CD4-positive, CD25-positive, alpha-beta regulatory T cell (primary cell): ENCODE data around the gene CDC25C. TPM values are rescaled to one million over a fixed set of nuclear protein-coding genes. Genes with fewer than 3 reads are reported as not detected.
A peak's percentile ranks its signal among the peaks of the same experiment; 100 is the strongest.

Source experiments
- ATAC-seq, 2 donors: fragments of 150-1000 bp; cut with Tn5 transposase; one replicate each; pipeline ENCODE4 v1.10.0; 2021; ENCODE audit warnings: low read depth in 2 of 2, moderate number of reproducible peaks in 2 of 2, moderate library complexity in 1 of 2
- DNase-seq, 3 donors: peaks; one replicate each; pipeline versions ENCODE4 v3.0.0 to v3.0.0-alpha.2; 2012 to 2022; ENCODE audit warnings: mixed read lengths in 1 of 3
- H3K27ac ChIP-seq: one replicate; pipeline ENCODE4 v1.7.0; 2013; ENCODE audit warnings: mild to moderate bottlenecking, low read length; ENCODE audit not compliant: insufficient read depth, poor library complexity, severe bottlenecking
- H3K27me3 ChIP-seq: one replicate; pipeline ENCODE4 v1.7.0; 2013; ENCODE audit warnings: low read length; ENCODE audit not compliant: control insufficient read depth, insufficient read depth
- H3K36me3 ChIP-seq: one replicate; pipeline ENCODE4 v1.7.0; 2013; ENCODE audit warnings: mild to moderate bottlenecking, low read length, moderate library complexity; ENCODE audit not compliant: control insufficient read depth, insufficient read depth
- H3K4me1 ChIP-seq: 2 replicates; pipeline ENCODE4 v1.7.0; 2013; ENCODE audit warnings: mild to moderate bottlenecking, low read length; ENCODE audit not compliant: insufficient read depth, control insufficient read depth, poor library complexity, severe bottlenecking
- H3K4me3 ChIP-seq: one replicate; pipeline ENCODE4 v1.7.0; 2013; ENCODE audit warnings: low read depth, mild to moderate bottlenecking, low read length, moderate library complexity
- H3K9me3 ChIP-seq, 2 experiments: 1 replicate in 1 of 2; 2 replicates in 1 of 2; pipeline ENCODE4 v1.7.0; 2013; ENCODE audit warnings: low read length in 2 of 2, mild to moderate bottlenecking in 1 of 2, moderate library complexity in 1 of 2; ENCODE audit not compliant: control insufficient read depth in 2 of 2
- H3K27ac Mint-ChIP-seq, 3 donors: one replicate each; pipeline ENCODE4 v1.8.0; 2020 to 2022; ENCODE audit warnings: mild to moderate bottlenecking in 3 of 3, mixed read lengths in 3 of 3, moderate library complexity in 2 of 3
- H3K27me3 Mint-ChIP-seq: one replicate; pipeline ENCODE4 v1.8.0; 2022; ENCODE audit warnings: mild to moderate bottlenecking, mixed read lengths
- H3K36me3 Mint-ChIP-seq: one replicate; pipeline ENCODE4 v1.8.0; 2020; ENCODE audit warnings: mixed read lengths
- H3K4me1 Mint-ChIP-seq, 4 donors: one replicate each; pipeline ENCODE4 v1.8.0; 2020 to 2022; ENCODE audit warnings: mixed read lengths in 4 of 4, mild to moderate bottlenecking in 1 of 4
- H3K4me3 Mint-ChIP-seq, 4 donors: one replicate each; pipeline ENCODE4 v1.8.0; 2020 to 2022; ENCODE audit warnings: mild to moderate bottlenecking in 4 of 4, mixed read lengths in 4 of 4, moderate library complexity in 3 of 4
- H3K9me3 Mint-ChIP-seq, 7 donors: one replicate each; pipeline ENCODE4 v1.8.0; 2020 to 2022; ENCODE audit warnings: mixed read lengths in 7 of 7, mild to moderate bottlenecking in 3 of 7, moderate library complexity in 2 of 7
- polyA plus RNA-seq, 4 donors: library from polyadenylated mRNA; unstranded; fragments of 300-500 nt; fragmentation: Illumina TruSeq; gene quantifications; one replicate each; pipeline ENCODE4 v1.2.3, GENCODE V29; 2021
- total RNA-seq: library from RNA; stranded (reverse); gene quantifications from one replicate; pipeline ENCODE4 v1.2.3, GENCODE V29; 2022

CDC25C gene
- total and polyA plus RNA-seq, 5 donors from 2014 or later: 0.22 to 0.64 (median 0.32) TPM; not detected in 1

DNA sequence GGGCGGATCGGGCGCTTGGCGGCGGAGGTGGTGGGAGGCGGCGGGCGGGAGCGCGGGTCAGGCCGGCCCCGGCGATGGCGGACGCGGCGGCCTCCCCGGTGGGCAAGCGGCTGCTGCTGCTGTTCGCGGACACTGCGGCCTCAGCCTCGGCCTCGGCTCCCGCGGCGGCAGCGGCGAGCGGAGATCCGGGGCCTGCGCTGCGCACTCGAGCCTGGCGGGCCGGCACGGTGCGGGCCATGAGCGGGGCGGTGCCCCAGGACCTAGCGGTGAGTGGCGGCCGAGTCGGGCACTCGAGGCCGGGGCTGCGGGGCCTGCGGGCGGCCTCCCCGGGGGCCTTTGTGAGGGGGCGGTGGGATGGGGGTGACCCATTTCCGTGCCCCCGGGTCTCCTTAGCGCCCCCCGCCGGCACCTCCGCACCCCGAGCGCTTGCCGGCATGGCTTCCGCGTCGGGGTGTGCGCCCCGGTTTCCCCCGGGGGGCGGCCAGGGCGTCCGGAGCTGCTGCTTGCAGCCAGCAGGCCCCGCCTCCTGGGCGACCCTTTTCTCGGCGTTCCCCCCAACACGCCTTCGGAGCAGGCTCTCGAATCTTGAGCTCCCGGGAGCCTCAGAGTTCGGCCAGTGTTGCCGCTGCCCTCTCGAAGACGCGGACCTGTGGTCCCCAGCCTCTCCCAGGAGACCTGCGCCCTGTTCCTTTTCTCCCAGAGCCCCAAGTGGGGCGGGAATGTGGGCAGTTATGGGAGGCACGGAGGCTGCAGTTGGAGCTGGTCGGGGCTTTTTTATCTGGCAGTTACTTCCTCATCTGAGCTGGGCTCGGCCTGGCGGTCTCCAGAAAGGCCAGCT, 21.3 kb upstream of the CDC25C start:
- Mint-ChIP-seq H3K27ac (peak overlapping the region; percentile 92 to 97 (median 93)), H3K4me3 (peak overlapping the region; percentile 91 to 98 (median 95)), H3K36me3 (peaks cover 8% of the 10 kb centered on the region), H3K9me3 (peaks cover 0 to 5% (median 0%) of the 10 kb centered on the region in 7 donors), H3K27me3 (no peaks in the 10 kb centered on the region), H3K4me1 (peaks cover 22 to 49% (median 33%) of the 10 kb centered on the region in 4 donors)
- Histone ChIP-seq H3K4me1 (peaks cover 30% of the 10 kb centered on the region), H3K4me3 (peak overlapping the region; percentile 91), H3K36me3 (peaks cover 5% of the 10 kb centered on the region), H3K9me3 (no peaks in the 10 kb centered on the region), H3K27me3 (no peaks in the 10 kb centered on the region), H3K27ac (peak overlapping the region; percentile 87)
- DNase-seq: peak; percentile 72 to 78 (median 78)
- ATAC-seq: peak; percentile 53 to 56

DNA sequence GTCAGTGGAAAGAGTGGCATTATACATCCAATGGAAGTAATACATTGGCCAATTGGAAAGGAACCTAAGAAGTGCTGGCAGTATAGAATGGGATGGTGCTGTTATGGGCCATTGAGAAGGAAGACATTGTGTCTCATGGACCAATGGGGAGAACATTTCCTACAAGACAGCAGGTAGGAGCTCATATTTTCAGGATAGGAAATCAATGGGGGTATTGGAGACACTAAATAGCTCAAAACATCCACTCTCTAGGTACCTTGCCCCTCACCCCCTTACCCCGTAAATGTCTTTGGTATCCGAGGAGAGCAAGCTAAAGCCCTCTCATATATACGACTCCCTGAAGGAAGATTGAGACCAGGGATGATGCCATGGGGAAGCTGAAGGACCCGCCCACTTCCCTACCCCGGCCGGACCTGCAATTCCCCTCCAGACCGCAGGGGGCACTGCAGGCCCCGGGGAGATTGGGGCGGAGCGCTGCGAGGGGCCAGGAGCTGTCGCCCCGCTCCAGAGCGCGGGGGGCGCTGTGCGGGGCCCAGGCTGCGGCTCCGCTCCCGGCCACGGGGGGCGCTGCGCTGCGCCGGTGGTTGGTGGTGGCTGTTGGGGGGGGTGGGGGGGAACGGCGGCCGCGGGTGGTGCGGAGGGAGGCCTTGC, 20.6 kb upstream of the CDC25C start, which contains the start of gene KDM3B:
Gene KDM3B, plus strand, starts transcription at position 615 of the 651 bp plus-strand sequence. CDS start 111 bp downstream, outside the sequence.
- Histone ChIP-seq H3K36me3 (peaks cover 11% of the 10 kb centered on the region), H3K9me3 (no peaks in the 10 kb centered on the region), H3K27ac (peak within 1 kb of the TSS; percentile 87), H3K4me3 (peak within 1 kb of the TSS; percentile 91), H3K4me1 (peaks cover 30% of the 10 kb centered on the region), H3K27me3 (no peaks in the 10 kb centered on the region)
- Mint-ChIP-seq H3K36me3 (peaks cover 10% of the 10 kb centered on the region), H3K9me3 (peaks cover 0 to 5% (median 0%) of the 10 kb centered on the region in 7 donors), H3K4me3 (peak within 1 kb of the TSS; percentile 91 to 98 (median 95)), H3K27me3 (no peaks in the 10 kb centered on the region), H3K27ac (peak within 1 kb of the TSS; percentile 92 to 97 (median 93)), H3K4me1 (peaks cover 22 to 52% (median 34%) of the 10 kb centered on the region in 4 donors)
- ATAC-seq: peak; percentile 89 to 91
- DNase-seq: peak; percentile 83 to 94 (median 89)

DNA sequence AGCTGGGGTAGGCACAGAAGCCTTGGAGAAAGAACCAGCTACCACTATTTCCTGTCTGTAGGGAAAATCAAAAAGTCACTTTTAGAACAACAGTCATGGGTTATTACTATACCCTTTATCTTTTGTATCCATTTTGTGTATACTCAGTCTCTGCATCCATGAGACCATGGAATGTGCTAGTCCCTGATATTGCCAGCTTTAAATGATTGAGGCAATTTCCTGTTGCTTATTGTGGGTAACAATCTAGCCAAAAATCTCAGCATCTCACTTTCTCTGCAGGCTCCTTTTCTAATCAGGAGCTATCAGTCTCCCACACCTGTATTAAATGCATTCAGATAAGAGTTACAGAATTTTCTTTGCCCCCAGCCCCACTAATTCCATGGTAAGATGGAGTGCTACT, 19.9 kb upstream of the CDC25C start:
- Mint-ChIP-seq H3K4me3 (peak overlapping the region; percentile 81 to 88 (median 86)), H3K27ac (peak overlapping the region; percentile 76 to 86 (median 78))
- peak overlapping the region; percentile 48 for H3K27ac ChIP-seq

GRCh38 chr5:138351056-138351455, 19.5 kb upstream of the CDC25C start:
- H3K36me3 Mint-ChIP-seq: peaks cover 13% of the 10 kb centered on the region

More for the DNA sequence above, 19.9 kb upstream of the CDC25C start:
- no peak for ATAC-seq
- peaks cover 12% of the 10 kb centered on the region for H3K36me3 Mint-ChIP-seq
- no peak overlapping the region for H3K4me3 ChIP-seq
- H3K27me3 Mint-ChIP-seq: no peaks in the 10 kb centered on the region
- peaks cover 12% of the 10 kb centered on the region for H3K36me3 ChIP-seq
- DNase-seq: no peak
- H3K9me3 Mint-ChIP-seq: peaks cover 0 to 5% (median 0%) of the 10 kb centered on the region in 7 donors
- no peaks in the 10 kb centered on the region for H3K9me3 ChIP-seq
- peaks cover 30% of the 10 kb centered on the region for H3K4me1 ChIP-seq
- H3K4me1 Mint-ChIP-seq: peaks cover 22 to 46% (median 29%) of the 10 kb centered on the region in 4 donors
- H3K27me3 ChIP-seq: no peaks in the 10 kb centered on the region

DNA sequence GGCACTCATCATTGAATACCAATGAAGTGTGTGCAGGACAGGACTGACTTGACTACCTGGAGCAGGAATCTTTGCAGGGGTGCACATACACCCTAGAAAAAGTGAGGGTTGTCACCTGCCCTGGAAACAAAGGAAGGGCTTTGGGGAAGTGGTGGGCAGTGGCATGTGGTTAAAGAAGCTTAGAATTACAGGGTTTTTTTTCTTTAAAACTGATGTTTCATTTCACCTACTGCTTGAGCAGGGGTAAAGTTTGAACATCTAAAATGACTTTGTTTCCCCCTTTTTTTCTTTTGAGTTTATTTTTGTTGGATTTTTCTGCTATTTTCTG, 18.9 kb upstream of the CDC25C start:
- H3K27ac Mint-ChIP-seq: peak overlapping the region in 2 of 3 donors; percentile 11 to 74
- peaks cover 18% of the 10 kb centered on the region for H3K36me3 Mint-ChIP-seq
- ATAC-seq (no peak), DNase-seq (no peak)
- peak overlapping the region in 3 of 4 donors; percentile 16 to 87 (median 36) for H3K4me3 Mint-ChIP-seq
- H3K9me3 Mint-ChIP-seq: peaks cover 0 to 5% (median 0%) of the 10 kb centered on the region in 7 donors
- peaks cover 14 to 37% (median 21%) of the 10 kb centered on the region in 4 donors for H3K4me1 Mint-ChIP-seq
- no peaks in the 10 kb centered on the region for H3K27me3 Mint-ChIP-seq
- no peaks in the 10 kb centered on the region for H3K27me3 ChIP-seq
- no peak overlapping the region for H3K4me3 ChIP-seq
- H3K4me1 ChIP-seq: peaks cover 22% of the 10 kb centered on the region
- H3K36me3 ChIP-seq: peaks cover 19% of the 10 kb centered on the region
- no peaks in the 10 kb centered on the region for H3K9me3 ChIP-seq
- no peak overlapping the region for H3K27ac ChIP-seq

More at GRCh38 chr5:138351056-138351455, 19.5 kb upstream of the CDC25C start:
- no peak overlapping the region for H3K27ac ChIP-seq
- no peaks in the 10 kb centered on the region for H3K27me3 ChIP-seq
- peaks cover 19 to 42% (median 26%) of the 10 kb centered on the region in 4 donors for H3K4me1 Mint-ChIP-seq
- H3K4me3 Mint-ChIP-seq: peak overlapping the region in 2 of 4 donors; percentile 87 to 88
- H3K36me3 ChIP-seq: peaks cover 14% of the 10 kb centered on the region
- peak overlapping the region in 1 of 3 donors; percentile 11 for H3K27ac Mint-ChIP-seq
- H3K4me1 ChIP-seq: peaks cover 27% of the 10 kb centered on the region
- DNase-seq (no peak), ATAC-seq (no peak)
- H3K27me3 Mint-ChIP-seq: no peaks in the 10 kb centered on the region
- H3K9me3 ChIP-seq: no peaks in the 10 kb centered on the region
- no peak overlapping the region for H3K4me3 ChIP-seq
- H3K9me3 Mint-ChIP-seq: peaks cover 0 to 5% (median 0%) of the 10 kb centered on the region in 7 donors

DNA sequence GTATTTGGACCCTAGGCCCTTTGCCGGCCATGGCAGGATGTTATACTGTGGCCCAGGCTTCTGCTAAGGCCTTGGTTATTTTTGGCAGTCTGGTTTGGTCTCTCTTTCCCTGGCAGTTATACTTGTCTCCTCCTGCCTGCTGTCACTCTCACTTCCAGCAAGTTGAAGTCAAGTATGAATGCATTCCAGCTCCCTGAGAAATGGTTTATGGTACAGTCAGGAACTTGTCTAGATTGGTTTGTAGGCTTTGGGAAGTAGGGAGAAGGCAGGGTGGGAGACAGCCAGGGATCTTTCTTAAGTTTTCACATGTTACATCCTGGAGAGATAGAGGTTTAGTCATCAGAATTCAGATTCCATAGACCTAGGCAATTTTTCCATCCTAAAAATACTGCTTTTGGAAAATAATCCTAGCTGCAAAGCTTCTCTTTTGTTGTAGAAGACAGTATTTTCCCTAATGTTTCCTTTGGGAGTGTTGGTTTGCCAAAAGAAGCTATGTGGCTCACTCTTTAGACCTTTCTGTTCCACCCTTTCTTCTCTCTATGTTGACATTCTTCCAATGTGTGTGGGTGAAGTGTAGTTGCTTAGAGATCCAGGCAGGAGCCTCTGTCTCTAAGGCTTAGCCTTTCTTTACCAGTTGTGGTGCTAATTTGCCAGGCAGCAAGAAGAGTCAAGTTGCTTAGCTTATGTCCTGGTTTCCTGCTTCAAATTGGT, 18.4 kb upstream of the CDC25C start:
- Mint-ChIP-seq H3K4me3 (peak overlapping the region in 1 of 4 donors; percentile 87), H3K36me3 (peaks cover 19% of the 10 kb centered on the region)

GRCh38 chr5:138346889-138347288, 15.3 kb upstream of the CDC25C start:
- Histone ChIP-seq H3K9me3 (no peaks in the 10 kb centered on the region), H3K27ac (no peak overlapping the region), H3K27me3 (no peaks in the 10 kb centered on the region), H3K4me1 (no peaks in the 10 kb centered on the region), H3K4me3 (no peak overlapping the region), H3K36me3 (peaks cover 44% of the 10 kb centered on the region)
- no peak for DNase-seq
- no peaks in the 10 kb centered on the region for H3K27me3 Mint-ChIP-seq
- H3K9me3 Mint-ChIP-seq: peaks cover 0 to 3% (median 0%) of the 10 kb centered on the region in 7 donors
- H3K4me3 Mint-ChIP-seq: no peak overlapping the region
- H3K36me3 Mint-ChIP-seq: peaks cover 32% of the 10 kb centered on the region
- peaks cover 0 to 15% (median 6%) of the 10 kb centered on the region in 4 donors for H3K4me1 Mint-ChIP-seq
- H3K27ac Mint-ChIP-seq: no peak overlapping the region
- ATAC-seq: no peak

More for the DNA sequence above, 18.4 kb upstream of the CDC25C start:
- Mint-ChIP-seq H3K27ac (peak overlapping the region in 1 of 3 donors; percentile 11), H3K27me3 (no peaks in the 10 kb centered on the region), H3K4me1 (peaks cover 11 to 32% (median 16%) of the 10 kb centered on the region in 4 donors), H3K9me3 (peaks cover 0 to 5% (median 0%) of the 10 kb centered on the region in 7 donors)
- H3K4me3 ChIP-seq: no peak overlapping the region
- H3K4me1 ChIP-seq: peaks cover 17% of the 10 kb centered on the region
- no peaks in the 10 kb centered on the region for H3K9me3 ChIP-seq
- DNase-seq: no peak
- no peaks in the 10 kb centered on the region for H3K27me3 ChIP-seq
- H3K27ac ChIP-seq: no peak overlapping the region
- peaks cover 24% of the 10 kb centered on the region for H3K36me3 ChIP-seq
- ATAC-seq: no peak
